Stimulated activated CD4-positive, alpha-beta T cell treated with anti-CD3 and anti-CD28 coated beads, Interleukin-1b, Interleukin-23, amount 100 ng/mL, for 48 hours (primary cell): ENCODE data around the gene MNAT1.

Experiments used
- DNase-seq: peaks from one replicate; pipeline ENCODE4 v3.0.0-alpha.2; 2020

The MNAT1 gene

DNA sequence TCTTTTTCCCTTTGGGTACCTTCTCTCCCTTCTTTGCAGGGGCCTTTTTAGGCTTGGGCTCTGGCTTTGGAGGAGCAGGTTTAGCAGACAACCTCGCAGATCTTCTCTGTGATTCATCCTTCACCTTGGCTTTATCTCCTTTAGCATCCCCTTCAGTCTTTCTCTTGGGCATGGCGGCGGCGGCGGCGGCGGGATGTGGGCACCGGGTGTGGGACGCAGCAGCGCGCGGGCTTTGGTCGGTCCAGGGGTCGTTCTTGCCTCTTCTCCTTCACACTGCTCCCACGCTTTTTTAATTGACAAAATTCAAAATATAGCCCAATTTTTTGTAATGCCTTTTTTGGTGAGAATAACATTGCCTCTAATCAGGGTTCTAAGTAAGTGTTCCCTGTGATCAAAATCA is 237.7 kb downstream of the MNAT1 start:
- no peak for DNase-seq

GRCh38 chr14:60973070-60973469 is 238.5 kb downstream of the MNAT1 start:
- DNase-seq, result no peak

DNA sequence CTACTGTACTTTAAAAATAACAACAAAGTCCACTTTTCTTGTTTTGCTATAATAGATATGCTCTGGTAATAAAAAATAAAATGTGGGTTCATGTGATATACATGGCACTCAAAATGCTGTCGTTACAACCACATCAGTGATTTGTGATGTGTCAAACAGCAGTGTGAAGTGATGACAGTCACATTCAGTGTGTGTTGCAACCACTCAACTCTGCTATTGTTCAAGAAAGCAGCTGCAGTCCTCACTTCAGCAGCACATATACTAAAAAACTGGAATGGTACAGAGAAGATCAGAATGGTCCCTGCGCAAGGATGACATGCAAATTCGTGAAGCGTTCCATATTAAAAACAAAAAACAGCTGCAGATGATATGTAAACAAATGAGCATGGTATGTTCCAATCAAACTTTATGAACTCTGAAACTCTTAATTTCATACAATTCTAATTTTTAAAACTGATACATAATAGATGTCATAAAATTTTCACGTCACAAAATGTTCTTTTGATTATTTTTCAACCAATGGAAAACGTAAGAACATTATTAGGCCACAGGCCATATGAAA is 239.6 kb downstream of the MNAT1 start:
- no peak for DNase-seq

GRCh38 chr14:60975551-60975950 is 241.0 kb downstream of the MNAT1 start:
- DNase-seq, result no peak

- no peak for DNase-seq
Measured at GRCh38 chr14:60977847-60978246, 243.3 kb downstream of the MNAT1 start.

DNA sequence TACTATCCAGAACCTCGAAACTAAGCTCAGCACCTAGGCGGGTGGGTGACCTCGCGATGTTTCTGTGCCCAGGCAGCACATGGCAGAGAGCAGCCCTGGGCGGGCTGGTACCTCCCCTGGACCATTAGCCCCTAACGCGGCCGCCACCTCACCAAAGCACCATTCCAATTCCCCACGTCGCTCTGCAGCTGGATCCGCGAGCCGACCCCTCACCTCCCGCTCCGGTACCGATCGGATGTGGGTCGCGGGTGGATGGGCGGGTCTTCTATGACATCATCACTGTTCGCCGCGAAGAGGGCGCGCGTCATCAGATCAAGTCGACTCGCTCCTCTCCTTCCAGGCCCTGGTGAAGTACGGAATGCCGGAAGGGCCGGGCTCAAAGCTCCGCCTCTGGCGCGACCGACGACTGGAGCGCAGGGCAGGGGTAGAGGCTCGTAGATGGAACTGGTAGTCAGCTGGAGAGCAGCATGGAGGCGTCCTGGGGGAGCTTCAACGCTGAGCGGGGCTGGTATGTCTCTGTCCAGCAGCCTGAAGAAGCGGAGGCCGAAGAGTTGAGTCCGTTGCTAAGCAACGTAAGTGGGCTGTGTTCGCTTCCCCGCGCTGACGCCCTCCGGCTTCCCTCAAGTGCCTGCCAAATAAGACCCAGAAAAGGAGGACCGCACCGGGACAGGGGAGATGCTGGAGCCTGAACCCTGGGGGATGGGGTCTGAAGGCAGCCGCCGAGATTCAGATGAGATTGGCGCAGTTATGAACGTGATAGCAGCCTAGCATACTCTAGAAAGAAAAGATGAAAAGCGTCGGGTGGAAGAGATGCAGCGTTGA is 246.5 kb downstream of the MNAT1 start, which contains the start of the genes SLC38A6 and TRMT5:
TSS of gene SLC38A6 (plus strand) at position 435 of the 822 bp plus-strand sequence. CDS start at position 468, 33 bp downstream.
TSS of gene TRMT5 (minus strand) at position 269 of the 822 bp plus-strand sequence. CDS start at position 163, 106 bp downstream.
- DNase-seq, result peak; percentile 90

- no peak for DNase-seq
Measured at GRCh38 chr14:60981633-60982455, 247.3 kb downstream of the MNAT1 start.

DNA sequence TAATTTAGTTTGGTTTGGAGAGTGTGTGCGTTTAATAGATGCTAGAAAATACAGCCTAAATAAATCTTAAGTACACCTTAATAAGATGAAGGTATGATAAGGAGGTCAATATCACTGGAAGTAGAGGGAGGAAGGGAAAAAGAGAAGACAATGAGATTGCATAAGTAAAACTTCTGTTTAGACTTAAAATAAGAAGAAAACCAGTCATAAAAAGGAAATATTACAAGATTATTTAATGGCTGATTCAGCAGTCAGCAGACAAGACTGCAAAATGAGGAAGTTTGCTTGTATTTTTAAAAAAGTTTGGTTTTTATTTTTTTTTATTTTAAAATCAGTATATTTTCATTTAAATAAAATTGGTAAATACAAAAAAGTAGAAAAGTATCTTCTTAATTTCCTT is 249.6 kb downstream of the MNAT1 start:
- DNase-seq, result no peak

GRCh38 chr14:60986500-60986899 is 251.9 kb downstream of the MNAT1 start:
- no peak for DNase-seq

GRCh38 chr14:60989599-60989998 is 255.0 kb downstream of the MNAT1 start:
- no peak for DNase-seq

DNA sequence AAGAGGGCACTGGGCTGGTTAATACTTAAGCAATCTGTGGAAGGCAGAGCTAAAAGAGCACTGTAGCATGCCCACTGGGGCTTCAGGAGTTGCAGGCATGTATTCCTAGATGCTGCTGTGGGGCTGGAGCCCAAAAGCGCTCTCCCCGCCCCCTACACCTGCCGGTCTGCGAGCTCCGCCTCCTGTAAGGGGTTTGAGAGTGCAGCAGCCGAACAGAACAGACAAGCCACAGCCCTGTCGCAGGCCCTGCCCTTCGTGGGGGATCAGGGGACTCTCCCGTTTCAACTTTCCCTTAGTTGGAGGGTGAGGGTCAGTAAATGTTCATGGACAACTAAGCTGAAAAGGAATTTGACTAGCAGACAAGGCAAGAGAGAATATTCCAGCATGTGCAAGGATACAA is 264.1 kb downstream of the MNAT1 start:
- DNase-seq, result no peak

- DNase-seq, result no peak
Measured at GRCh38 chr14:60999536-60999935, 265.0 kb downstream of the MNAT1 start.

- DNase-seq, result no peak
Measured at GRCh38 chr14:61003571-61003970, 269.0 kb downstream of the MNAT1 start.

DNA sequence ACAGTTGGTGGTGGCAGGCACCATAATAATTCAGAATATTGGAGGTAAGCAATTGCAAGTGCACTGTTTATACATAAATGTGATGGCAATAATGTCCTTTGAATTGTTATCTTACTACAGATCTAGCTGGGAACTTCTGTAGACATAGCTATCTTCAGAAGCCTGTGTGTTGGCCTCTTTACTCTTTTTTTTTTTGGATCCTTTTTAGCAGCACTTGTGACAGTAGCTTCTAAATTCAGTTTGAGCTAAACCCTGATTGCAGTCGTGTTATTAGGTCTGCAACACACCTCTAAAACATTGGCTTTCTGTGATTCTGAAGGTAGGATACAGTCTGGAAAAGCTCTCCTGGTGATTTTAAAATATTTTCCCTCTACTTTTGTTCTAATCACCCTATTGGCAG is 285.0 kb downstream of the MNAT1 start:
- no peak for DNase-seq
